Kidney epithelial cell (primary cell): ENCODE data around the gene CALCR. TPM values are rescaled to one million over a fixed set of nuclear protein-coding genes. Genes with fewer than 3 reads are reported as not detected.

ENCODE experiments used
- DNase-seq: peaks from one replicate; pipeline ENCODE4 v3.0.0-alpha.2; 2010; ENCODE audit warnings: low read depth
- H3K27me3 ChIP-seq: 2 replicates; pipeline ENCODE4 v1.6.0; 2011; ENCODE audit warnings: low read length; ENCODE audit not compliant: control insufficient read depth, insufficient read depth
- H3K36me3 ChIP-seq: 2 replicates; pipeline ENCODE4 v1.5.1; 2011; ENCODE audit warnings: low read length; ENCODE audit not compliant: control insufficient read depth, insufficient read depth
- H3K4me3 ChIP-seq: 2 replicates; pipeline ENCODE4 v1.5.1; 2011; ENCODE audit warnings: low read depth, mild to moderate bottlenecking, control low read depth, low read length
- total RNA-seq: library from RNA; depleted of rRNA; stranded (reverse); fragments of >200 nt; gene quantifications from 2 replicates; pipeline ENCODE4 v1.2.3, GENCODE V29; 2015
- TF ChIP-seq, protein P1 (sequence below): IDR thresholded peaks from 2 replicates; pipeline ENCODE4 v1.5.1; 2011; ENCODE audit warnings: mild to moderate bottlenecking, moderate library complexity, low read length, control low read depth, inconsistent platforms; ENCODE audit not compliant: insufficient read depth, poor library complexity, severe bottlenecking

The CALCR gene
- total RNA-seq, 1 donor from 2014 or later = not detected

DNA sequence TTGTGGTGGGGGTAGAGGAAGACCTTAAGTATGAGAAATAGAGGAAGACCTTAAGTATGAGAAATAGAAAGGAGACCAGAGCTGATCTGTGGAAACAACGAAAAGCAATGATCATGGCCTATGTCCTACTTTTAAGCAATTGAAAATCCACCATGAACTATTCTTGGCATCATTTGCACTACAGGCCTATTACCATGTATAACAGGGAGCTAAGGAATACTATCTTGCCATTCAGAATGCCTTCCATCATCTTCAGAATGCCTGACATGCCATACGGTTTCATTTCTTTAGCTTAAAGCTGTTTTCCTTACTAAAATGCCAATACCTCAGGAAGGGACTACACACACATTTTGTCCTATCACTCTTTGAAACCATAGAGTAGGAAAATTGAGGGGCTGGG is 127.0 kb downstream of the CALCR start:
- TF ChIP-seq, protein P1, sequence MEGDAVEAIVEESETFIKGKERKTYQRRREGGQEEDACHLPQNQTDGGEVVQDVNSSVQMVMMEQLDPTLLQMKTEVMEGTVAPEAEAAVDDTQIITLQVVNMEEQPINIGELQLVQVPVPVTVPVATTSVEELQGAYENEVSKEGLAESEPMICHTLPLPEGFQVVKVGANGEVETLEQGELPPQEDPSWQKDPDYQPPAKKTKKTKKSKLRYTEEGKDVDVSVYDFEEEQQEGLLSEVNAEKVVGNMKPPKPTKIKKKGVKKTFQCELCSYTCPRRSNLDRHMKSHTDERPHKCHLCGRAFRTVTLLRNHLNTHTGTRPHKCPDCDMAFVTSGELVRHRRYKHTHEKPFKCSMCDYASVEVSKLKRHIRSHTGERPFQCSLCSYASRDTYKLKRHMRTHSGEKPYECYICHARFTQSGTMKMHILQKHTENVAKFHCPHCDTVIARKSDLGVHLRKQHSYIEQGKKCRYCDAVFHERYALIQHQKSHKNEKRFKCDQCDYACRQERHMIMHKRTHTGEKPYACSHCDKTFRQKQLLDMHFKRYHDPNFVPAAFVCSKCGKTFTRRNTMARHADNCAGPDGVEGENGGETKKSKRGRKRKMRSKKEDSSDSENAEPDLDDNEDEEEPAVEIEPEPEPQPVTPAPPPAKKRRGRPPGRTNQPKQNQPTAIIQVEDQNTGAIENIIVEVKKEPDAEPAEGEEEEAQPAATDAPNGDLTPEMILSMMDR = no peak
- DNase-seq = no peak
- H3K36me3 ChIP-seq = no peaks in the 10 kb centered on the region
- H3K4me3 ChIP-seq = no peak overlapping the region
- H3K27me3 ChIP-seq = no peaks in the 10 kb centered on the region

DNA sequence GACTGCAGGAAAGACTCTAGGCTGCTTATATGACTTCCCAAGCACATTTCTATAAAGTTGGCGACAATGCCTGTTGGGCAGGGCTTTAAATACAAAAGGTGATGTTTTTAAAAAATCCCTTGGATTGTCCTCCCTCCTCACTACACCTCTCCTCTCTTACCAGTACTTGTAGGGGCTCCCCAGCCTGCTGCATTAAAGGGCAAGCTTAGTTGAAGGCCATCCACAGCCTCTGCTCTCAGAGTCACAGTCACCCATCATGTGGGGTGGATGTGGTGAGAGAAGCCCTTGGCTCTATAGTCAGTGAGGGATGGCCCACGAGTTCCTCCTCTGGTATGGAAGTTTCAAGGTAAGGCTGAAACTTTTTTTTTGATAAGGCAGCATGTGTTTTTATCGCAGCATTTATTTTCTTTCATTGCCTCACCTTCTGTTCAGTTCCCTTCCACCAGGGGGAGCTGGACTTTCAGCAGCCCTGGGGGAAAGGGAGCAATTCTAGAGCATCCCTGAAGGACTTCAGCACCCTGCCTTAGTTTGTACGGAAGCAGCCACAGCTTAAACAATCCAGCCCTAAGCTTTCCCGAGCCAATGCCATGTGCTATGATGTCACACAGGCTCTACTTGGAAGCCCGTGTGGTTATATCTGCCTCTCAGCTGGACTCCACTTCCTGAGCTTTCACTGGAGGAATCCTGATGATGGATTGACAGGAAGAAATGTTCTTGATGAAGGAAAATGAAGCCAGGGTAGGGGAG is 131.9 kb downstream of the CALCR start:
- DNase-seq = peak; percentile 1
- Histone ChIP-seq H3K4me3 (no peak overlapping the region), H3K36me3 (no peaks in the 10 kb centered on the region), H3K27me3 (no peaks in the 10 kb centered on the region)
- TF ChIP-seq, protein P1 = peak; percentile 74

DNA sequence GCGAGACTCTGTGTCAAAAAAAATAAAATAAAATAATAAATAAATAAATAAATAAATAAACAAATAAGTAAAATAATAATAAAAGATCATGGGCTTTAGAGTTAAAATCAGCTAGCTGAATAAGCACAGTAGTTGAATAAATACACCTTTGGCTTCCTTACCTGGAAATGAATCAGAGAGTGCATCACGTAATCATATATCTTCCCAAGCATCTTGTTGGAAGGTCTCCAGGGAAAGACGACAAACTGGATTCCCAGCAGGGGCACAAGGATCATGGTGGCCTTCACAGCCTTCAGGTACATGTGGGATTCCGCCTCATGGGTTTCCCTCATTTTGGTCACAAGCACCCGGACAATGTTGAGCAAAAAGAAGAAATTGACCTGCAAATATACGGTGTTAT is 138.7 kb downstream of the CALCR start:
- no peaks in the 10 kb centered on the region for H3K36me3 ChIP-seq
- H3K27me3 ChIP-seq = no peaks in the 10 kb centered on the region
- TF ChIP-seq, protein P1 = no peak
- H3K4me3 ChIP-seq = no peak overlapping the region
- no peak for DNase-seq

DNA sequence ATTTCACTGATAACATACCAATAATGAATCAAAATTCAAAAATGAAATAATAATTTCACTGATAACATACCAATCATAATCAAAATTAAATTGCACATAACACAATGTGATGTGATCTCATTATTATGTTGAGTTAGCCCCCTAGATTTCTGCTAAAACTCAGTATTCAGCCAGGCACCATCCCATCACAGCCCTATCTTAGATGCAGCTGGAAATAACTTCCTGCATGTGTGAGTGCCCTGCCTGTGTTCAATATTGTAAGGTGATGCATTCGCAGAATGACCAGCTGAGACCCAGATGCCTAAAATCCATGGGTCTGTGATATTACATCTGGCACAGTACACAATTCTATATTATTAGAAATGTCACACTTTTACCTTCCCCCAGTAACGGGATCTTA is 142.4 kb downstream of the CALCR start:
- TF ChIP-seq, protein P1 = no peak
- no peaks in the 10 kb centered on the region for H3K27me3 ChIP-seq
- H3K36me3 ChIP-seq = no peaks in the 10 kb centered on the region
- no peak overlapping the region for H3K4me3 ChIP-seq
- no peak for DNase-seq

DNA sequence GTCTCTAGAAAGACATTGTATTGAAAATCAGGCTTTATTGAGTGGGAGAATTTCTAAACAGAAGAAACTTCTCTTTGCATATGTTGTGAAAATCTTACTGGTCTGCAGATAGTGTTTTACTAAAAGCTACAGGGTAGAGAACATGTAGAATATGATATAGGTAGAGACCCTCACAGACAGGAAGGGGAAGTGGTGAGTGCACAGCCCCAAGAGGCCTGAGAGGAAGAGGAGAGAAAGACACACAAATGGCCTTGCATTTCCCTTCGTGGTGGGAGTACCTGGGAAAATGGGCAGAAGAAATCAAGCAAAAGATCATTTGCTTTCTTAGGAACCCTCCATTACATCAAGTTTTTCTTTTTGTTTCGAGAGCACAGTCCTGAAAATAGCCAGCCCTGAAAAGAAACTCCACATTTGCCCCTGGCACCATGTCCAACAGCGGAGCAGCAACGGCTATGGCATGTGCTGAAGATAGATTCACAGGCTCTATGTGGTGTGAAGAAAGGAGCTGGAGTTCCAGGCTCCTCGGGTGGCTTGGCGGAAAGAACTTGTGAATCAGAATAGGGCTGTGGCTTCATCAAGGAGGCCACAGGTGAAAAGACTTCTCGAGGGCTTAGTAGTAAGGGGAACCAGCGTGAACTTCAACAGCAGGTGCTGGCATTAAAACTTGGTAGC is 143.5 kb downstream of the CALCR start:
- TF ChIP-seq, protein P1 = no peak
- Histone ChIP-seq H3K27me3 (no peaks in the 10 kb centered on the region), H3K36me3 (no peaks in the 10 kb centered on the region), H3K4me3 (no peak overlapping the region)
- DNase-seq = no peak
